ENCODE data around the gene MED26. TPM values are rescaled to one million over a fixed set of nuclear protein-coding genes. Genes with fewer than 3 reads are reported as not detected.

The MED26 gene
- total and polyA plus RNA-seq, 2 of the 13 experiments (the other 11 are each of a cell fraction or from before 2014, with no cell fraction given), result 3.5 to 3.8 TPM

GRCh38 chr19:16661480-16662034, 33.6 kb upstream of the MED26 start (continued):
- TF ChIP-seq KAT7 (CRISPR knock-in tag; IDR thresholded peaks at IDR 0.05; ENCODE audit: borderline replicate concordance) (no peak), REPIN1 (CRISPR knock-in tag; IDR thresholded peaks at IDR 0.05; ENCODE audit: borderline replicate concordance, low read depth) (no peak), ZNF781 (CRISPR knock-in tag; IDR thresholded peaks at IDR 0.05; ENCODE audit: borderline replicate concordance, not compliant biosample characterization) (no peak), ZNF557 (CRISPR knock-in tag; IDR thresholded peaks at IDR 0.05) (no peak), YEATS4 (CRISPR knock-in tag; IDR thresholded peaks at IDR 0.05; ENCODE audit: borderline replicate concordance) (no peak), ZNF530 (CRISPR knock-in tag; IDR thresholded peaks at IDR 0.05; ENCODE audit: low read depth) (no peak), SSRP1 (CRISPR knock-in tag; IDR thresholded peaks at IDR 0.05) (no peak), GATAD2A (CRISPR knock-in tag; IDR thresholded peaks at IDR 0.05) (no peak), SIX4 (CRISPR knock-in tag; IDR thresholded peaks at IDR 0.05) (no peak), AGO2 (optimal IDR thresholded peaks at IDR 0.05; ENCODE audit: low read depth, low read length) (peak; percentile 1), TAF1 (CRISPR knock-in tag; IDR thresholded peaks at IDR 0.05) (no peak), CREBL2 (CRISPR knock-in tag; IDR thresholded peaks at IDR 0.05; ENCODE audit: borderline replicate concordance) (no peak), SMC3 (IDR thresholded peaks at IDR 0.05; ENCODE audit: low read length) (no peak), TMF1 (CRISPR knock-in tag; IDR thresholded peaks at IDR 0.05; ENCODE audit: low read depth) (0 out of 2 replicates have a peak, but pooled peaks have one; percentile 4), SALL2 (CRISPR knock-in tag; IDR thresholded peaks at IDR 0.05) (no peak), FOXK1 (CRISPR knock-in tag; IDR thresholded peaks at IDR 0.05; ENCODE audit: borderline replicate concordance, low read depth) (no peak), ZNF282 (IDR thresholded peaks at IDR 0.05; ENCODE audit: partially characterized antibody) (no peak), SRSF9 (IDR thresholded peaks at IDR 0.05; ENCODE audit: borderline replicate concordance, insufficient read depth, low read depth, low read length, poor library complexity, severe bottlenecking) (no peak), MAX (IDR thresholded peaks at IDR 0.05) (peak; percentile 37), BRCA1 (CRISPR knock-in tag; IDR thresholded peaks at IDR 0.05) (no peak), AKAP8 (CRISPR knock-in tag; IDR thresholded peaks at IDR 0.05) (no peak), PRMT3 (CRISPR knock-in tag; IDR thresholded peaks at IDR 0.05; ENCODE audit: borderline replicate concordance, low read depth) (no peak), ZFYVE20 (CRISPR knock-in tag; IDR thresholded peaks at IDR 0.05; ENCODE audit: borderline replicate concordance, low read depth) (no peak), ZNF589 (CRISPR knock-in tag; conservative IDR thresholded peaks at IDR 0.05) (no peak), XBP1 (CRISPR knock-in tag; IDR thresholded peaks at IDR 0.05) (no peak), ZNF296 (CRISPR knock-in tag; conservative IDR thresholded peaks at IDR 0.05) (no peak), FOXK2 (IDR thresholded peaks at IDR 0.05) (no peak)
- TF ChIP-seq, protein P1, sequence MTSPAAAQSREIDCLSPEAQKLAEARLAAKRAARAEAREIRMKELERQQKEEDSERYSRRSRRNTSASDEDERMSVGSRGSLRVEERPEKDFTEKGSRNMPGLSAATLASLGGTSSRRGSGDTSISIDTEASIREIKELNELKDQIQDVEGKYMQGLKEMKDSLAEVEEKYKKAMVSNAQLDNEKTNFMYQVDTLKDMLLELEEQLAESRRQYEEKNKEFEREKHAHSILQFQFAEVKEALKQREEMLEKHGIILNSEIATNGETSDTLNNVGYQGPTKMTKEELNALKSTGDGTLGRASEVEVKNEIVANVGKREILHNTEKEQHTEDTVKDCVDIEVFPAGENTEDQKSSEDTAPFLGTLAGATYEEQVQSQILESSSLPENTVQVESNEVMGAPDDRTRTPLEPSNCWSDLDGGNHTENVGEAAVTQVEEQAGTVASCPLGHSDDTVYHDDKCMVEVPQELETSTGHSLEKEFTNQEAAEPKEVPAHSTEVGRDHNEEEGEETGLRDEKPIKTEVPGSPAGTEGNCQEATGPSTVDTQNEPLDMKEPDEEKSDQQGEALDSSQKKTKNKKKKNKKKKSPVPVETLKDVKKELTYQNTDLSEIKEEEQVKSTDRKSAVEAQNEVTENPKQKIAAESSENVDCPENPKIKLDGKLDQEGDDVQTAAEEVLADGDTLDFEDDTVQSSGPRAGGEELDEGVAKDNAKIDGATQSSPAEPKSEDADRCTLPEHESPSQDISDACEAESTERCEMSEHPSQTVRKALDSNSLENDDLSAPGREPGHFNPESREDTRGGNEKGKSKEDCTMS (CRISPR knock-in tag; conservative IDR thresholded peaks at IDR 0.05), result no peak
- TF ChIP-seq, protein P2, sequence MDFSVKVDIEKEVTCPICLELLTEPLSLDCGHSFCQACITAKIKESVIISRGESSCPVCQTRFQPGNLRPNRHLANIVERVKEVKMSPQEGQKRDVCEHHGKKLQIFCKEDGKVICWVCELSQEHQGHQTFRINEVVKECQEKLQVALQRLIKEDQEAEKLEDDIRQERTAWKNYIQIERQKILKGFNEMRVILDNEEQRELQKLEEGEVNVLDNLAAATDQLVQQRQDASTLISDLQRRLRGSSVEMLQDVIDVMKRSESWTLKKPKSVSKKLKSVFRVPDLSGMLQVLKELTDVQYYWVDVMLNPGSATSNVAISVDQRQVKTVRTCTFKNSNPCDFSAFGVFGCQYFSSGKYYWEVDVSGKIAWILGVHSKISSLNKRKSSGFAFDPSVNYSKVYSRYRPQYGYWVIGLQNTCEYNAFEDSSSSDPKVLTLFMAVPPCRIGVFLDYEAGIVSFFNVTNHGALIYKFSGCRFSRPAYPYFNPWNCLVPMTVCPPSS (IDR thresholded peaks at IDR 0.05), result no peak
- TF ChIP-seq, protein P3, sequence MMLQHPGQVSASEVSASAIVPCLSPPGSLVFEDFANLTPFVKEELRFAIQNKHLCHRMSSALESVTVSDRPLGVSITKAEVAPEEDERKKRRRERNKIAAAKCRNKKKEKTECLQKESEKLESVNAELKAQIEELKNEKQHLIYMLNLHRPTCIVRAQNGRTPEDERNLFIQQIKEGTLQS (CRISPR knock-in tag; IDR thresholded peaks at IDR 0.05), result no peak
